Type B pancreatic cell (in vitro differentiated cells): ENCODE measurements around the gene TCF4. TPM values are rescaled to one million over a fixed set of nuclear protein-coding genes. Genes with fewer than 3 reads are reported as not detected.

Experiments
- DNase-seq: peaks from one replicate; pipeline ENCODE4 v3.0.0; 2021; ENCODE audit warnings: mixed read lengths; ENCODE audit not compliant: unreplicated experiment; ENCODE audit errors: extremely low spot score
- H3K27ac Mint-ChIP-seq: 2 replicates; pipeline ENCODE4 v1.8.0; 2021; ENCODE audit warnings: mild to moderate bottlenecking, mixed read lengths
- H3K27me3 Mint-ChIP-seq: 2 replicates; pipeline ENCODE4 v1.8.0; 2021; ENCODE audit warnings: mixed read lengths
- H3K36me3 Mint-ChIP-seq: 2 replicates; pipeline ENCODE4 v1.8.0; 2021; ENCODE audit warnings: mixed read lengths
- H3K4me1 Mint-ChIP-seq: one replicate; pipeline ENCODE4 v1.8.0; 2021; ENCODE audit warnings: mixed read lengths; ENCODE audit not compliant: unreplicated experiment
- H3K4me3 Mint-ChIP-seq: 2 replicates; pipeline ENCODE4 v1.8.0; 2021; ENCODE audit warnings: mild to moderate bottlenecking, mixed read lengths
- H3K9me3 Mint-ChIP-seq: 2 replicates; pipeline ENCODE4 v1.8.0; 2021; ENCODE audit warnings: mixed read lengths
- CTCF ChIP-seq: fragments of 200-600 bp; sonication (generic); conservative IDR thresholded peaks from 2 replicates; pipeline ENCODE4 v1.5.0; 2021; ENCODE audit warnings: antibody characterized with exemption, mild to moderate bottlenecking
- total RNA-seq: library from RNA; stranded (reverse); gene quantifications from 2 replicates; pipeline ENCODE4 v1.2.1, GENCODE V29; 2021; ENCODE audit warnings: low replicate concordance

The TCF4 gene
- total RNA-seq, 1 donor from 2014 or later: 189 TPM

DNA sequence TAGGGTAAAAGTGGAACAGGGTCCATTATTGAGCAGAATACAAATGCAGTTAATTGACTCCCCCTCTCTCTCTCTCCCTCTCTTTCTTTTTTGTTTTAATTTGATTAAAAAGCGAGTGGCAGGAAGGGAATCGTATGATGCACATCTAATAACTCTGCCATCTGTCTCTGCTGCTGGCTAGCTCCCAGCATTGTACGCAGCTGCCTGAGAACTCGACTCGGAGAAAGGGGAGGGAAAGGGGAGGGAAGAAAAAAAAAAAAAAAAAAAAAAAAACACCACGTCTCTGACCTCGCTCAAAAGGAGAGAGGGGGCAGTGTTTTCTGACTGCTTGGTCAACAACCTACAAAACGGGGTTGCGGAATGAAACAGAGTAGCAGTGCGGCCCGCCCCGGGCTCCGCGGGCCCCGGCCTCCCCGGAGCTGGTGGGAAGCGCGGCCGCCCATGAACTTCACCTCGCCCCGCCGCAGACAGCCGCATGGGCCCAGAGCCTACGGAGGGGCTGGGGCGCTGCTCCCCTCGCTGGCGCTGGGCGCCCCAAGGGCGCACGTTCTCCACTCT is 265.7 kb downstream of the TCF4 start:
- peak; percentile 20 for TF ChIP-seq CTCF
- Mint-ChIP-seq H3K27me3 (peaks cover 12% of the 10 kb centered on the region), H3K36me3 (no peaks in the 10 kb centered on the region), H3K4me1 (peaks cover 22% of the 10 kb centered on the region), H3K9me3 (no peaks in the 10 kb centered on the region), H3K27ac (peak overlapping the region; percentile 70), H3K4me3 (peak overlapping the region; percentile 93)
- DNase-seq: peak; percentile 76

DNA sequence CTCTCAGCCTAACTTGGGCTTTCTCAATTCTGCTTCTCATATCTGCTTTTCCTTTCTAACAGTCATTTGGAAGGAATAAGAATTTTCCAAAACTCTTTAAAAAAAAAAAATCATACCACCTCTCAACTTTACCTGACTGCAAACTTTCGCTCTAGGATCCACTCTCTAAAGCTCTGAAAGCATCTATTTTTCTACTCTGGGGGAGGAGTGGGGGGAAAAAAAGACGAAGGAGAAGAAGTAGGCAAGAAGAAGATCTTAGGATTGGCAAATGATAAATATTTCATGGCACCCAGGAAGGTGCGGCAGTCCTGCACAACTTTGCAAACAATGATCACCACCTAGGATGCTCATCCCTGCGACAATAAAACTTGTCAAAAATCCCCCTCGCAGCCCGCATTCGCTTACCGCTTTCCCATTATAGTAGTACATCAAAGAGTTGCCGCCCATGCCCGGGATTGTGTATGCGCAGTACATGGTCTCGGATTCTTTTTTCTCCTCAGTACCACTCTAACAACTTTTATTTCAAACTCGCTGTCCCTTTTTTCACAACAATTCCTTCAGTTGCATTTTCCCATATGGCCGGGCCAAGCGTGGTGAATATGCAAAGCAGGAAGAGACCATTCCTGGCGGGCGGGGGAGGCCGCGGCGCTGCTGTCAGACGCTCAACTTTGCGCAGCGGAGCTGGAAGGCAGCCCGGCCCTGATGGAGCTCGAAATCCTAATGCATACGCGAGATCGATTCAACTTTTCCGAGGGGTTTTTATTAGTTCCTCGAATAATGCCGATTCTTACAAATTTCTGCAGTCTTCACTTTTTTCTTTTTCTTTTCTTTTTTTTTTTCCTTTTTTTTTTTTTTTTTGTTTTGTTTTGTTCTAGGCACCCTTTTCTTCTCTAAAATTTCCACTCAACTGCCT is 266.5 kb downstream of the TCF4 start:
- peak overlapping the region; percentile 70 for H3K27ac Mint-ChIP-seq
- H3K4me3 Mint-ChIP-seq: peak overlapping the region; percentile 93
- TF ChIP-seq CTCF: peak; percentile 17
- peaks cover 24% of the 10 kb centered on the region for H3K4me1 Mint-ChIP-seq
- no peaks in the 10 kb centered on the region for H3K36me3 Mint-ChIP-seq
- H3K9me3 Mint-ChIP-seq: no peaks in the 10 kb centered on the region
- peaks cover 13% of the 10 kb centered on the region for H3K27me3 Mint-ChIP-seq
- DNase-seq: peak; percentile 87

DNA sequence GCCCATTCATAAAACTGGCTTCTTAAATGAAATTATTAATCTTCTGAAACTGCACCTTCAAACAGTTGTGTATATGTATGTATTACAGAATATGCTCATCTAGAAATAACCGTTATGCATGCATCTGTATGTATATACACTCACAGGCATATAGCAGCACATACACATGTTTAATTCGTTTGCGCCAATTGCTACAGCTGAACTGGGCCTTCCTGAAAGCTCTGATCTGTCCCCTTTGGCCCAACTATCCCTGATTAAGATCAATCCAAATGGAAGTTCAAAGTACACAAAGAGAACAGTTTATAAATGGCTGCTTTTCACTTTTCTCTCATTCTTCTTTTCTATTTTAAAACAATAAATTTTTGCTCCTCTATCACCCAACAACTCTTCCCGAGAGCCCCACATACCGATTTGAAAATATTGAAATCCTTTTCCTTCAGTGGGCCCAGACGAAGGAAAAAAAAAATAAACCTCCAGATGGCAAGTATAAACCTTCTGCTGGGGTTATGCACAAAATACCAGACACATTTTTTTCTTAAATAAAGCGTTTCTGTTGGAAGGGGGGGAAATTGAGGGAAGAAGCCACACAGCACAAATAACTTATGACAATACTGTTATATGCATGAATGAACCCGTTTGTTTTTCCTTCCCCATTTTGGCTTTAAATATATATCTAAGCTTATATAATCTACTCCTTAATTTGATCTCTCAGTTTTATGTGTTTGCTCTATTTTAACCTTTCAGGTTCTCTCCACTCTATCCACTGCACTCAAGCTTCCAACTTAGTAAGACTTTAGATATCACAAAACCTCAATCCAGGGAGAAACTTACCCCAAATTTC is 267.3 kb downstream of the TCF4 start:
- H3K4me3 Mint-ChIP-seq: peak overlapping the region; percentile 93
- peaks cover 26% of the 10 kb centered on the region for H3K4me1 Mint-ChIP-seq

DNA sequence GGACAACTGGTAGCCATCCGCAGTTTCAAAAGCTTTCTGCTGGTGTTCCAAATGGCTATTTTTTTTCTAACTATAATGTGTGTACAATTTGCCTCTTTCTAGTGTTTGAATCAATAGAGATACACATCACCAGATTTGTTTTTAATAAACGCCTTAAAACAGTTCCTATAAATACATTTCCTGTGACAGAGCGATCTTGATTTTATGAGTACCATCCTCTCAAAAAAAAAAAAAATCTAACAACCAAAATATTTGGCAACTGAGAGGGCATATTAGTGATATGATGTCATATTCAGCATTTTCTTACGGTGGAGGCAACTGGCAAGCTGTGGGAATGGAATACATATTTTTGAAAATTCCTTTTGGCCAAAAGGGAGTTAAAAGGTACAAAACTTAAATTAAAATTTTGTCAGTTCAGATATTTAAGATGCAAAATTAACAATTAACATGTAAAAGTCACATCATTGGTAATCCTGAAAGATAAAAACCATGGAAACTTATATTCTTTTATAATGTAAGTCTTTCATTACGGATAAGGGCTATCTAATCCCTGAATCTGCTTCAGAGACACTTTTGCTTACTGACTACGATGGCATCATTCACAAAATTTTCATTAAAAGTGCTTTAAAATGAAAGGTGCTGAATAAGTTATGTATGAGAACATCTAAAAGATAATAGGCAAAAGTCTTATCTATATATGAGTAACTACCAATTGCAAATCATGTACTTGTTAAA is 268.4 kb downstream of the TCF4 start:
- H3K27me3 Mint-ChIP-seq: peaks cover 14% of the 10 kb centered on the region
- no peak for TF ChIP-seq CTCF
- no peaks in the 10 kb centered on the region for H3K36me3 Mint-ChIP-seq
- peak overlapping the region; percentile 93 for H3K4me3 Mint-ChIP-seq
- DNase-seq: no peak
- H3K9me3 Mint-ChIP-seq: no peaks in the 10 kb centered on the region
- H3K27ac Mint-ChIP-seq: peak overlapping the region; percentile 61
- peaks cover 34% of the 10 kb centered on the region for H3K4me1 Mint-ChIP-seq

More for the DNA sequence above, 267.3 kb downstream of the TCF4 start:
- Mint-ChIP-seq H3K9me3 (no peaks in the 10 kb centered on the region), H3K36me3 (no peaks in the 10 kb centered on the region), H3K27me3 (peaks cover 14% of the 10 kb centered on the region), H3K27ac (peak overlapping the region; percentile 70)
- no peak for DNase-seq
- TF ChIP-seq CTCF: no peak

GRCh38 chr18:55318951-55319441 is 269.0 kb downstream of the TCF4 start:
- Mint-ChIP-seq H3K36me3 (no peaks in the 10 kb centered on the region), H3K27me3 (peaks cover 14% of the 10 kb centered on the region), H3K9me3 (no peaks in the 10 kb centered on the region), H3K4me1 (peaks cover 34% of the 10 kb centered on the region), H3K27ac (peak overlapping the region; percentile 61), H3K4me3 (peak overlapping the region; percentile 85)
- DNase-seq: no peak
- no peak for TF ChIP-seq CTCF
